Nephron progenitor cell (in vitro differentiated cells): ENCODE measurements around the gene DOP1B.
"Not testable (repeated sequence)": the region's sequence is repeated elsewhere in the genome, so short reads cannot be mapped to it uniquely, and the experiment has no call there.

Experiments
- DNase-seq: peaks from one replicate; pipeline ENCODE4 v3.0.0; 2021
- H3K27ac Mint-ChIP-seq: 2 replicates; pipeline ENCODE4 v1.8.0; 2021; ENCODE audit warnings: mild to moderate bottlenecking, moderate library complexity, mixed read lengths
- H3K27me3 Mint-ChIP-seq: 2 replicates; pipeline ENCODE4 v1.8.0; 2021; ENCODE audit warnings: mild to moderate bottlenecking, low read depth, mixed read lengths; ENCODE audit not compliant: poor library complexity
- H3K36me3 Mint-ChIP-seq: 2 replicates; pipeline ENCODE4 v1.8.0; 2021; ENCODE audit warnings: low read depth, mixed read lengths
- H3K4me1 Mint-ChIP-seq: 2 replicates; pipeline ENCODE4 v1.8.0; 2021; ENCODE audit warnings: mixed read lengths
- H3K4me3 Mint-ChIP-seq: 2 replicates; pipeline ENCODE4 v1.8.0; 2021; ENCODE audit warnings: mild to moderate bottlenecking, moderate library complexity, mixed read lengths
- H3K9me3 Mint-ChIP-seq: 2 replicates; pipeline ENCODE4 v1.8.0; 2021; ENCODE audit warnings: mild to moderate bottlenecking, moderate library complexity, mixed read lengths
- TF ChIP-seq, protein P1 (sequence below): fragments of 200-600 bp; sonication (generic); IDR thresholded peaks from 2 replicates; pipeline ENCODE4 v1.5.0; 2021; ENCODE audit warnings: antibody characterized with exemption

DOP1B gene

GRCh38 chr21:36134803-36135390 lies 21.7 kb upstream of the DOP1B start, which contains the start of gene CBR3:
Gene CBR3 (plus strand): TSS chr21:36135079. CDS start chr21:36135193, 114 bp downstream.
- TF ChIP-seq, protein P1, sequence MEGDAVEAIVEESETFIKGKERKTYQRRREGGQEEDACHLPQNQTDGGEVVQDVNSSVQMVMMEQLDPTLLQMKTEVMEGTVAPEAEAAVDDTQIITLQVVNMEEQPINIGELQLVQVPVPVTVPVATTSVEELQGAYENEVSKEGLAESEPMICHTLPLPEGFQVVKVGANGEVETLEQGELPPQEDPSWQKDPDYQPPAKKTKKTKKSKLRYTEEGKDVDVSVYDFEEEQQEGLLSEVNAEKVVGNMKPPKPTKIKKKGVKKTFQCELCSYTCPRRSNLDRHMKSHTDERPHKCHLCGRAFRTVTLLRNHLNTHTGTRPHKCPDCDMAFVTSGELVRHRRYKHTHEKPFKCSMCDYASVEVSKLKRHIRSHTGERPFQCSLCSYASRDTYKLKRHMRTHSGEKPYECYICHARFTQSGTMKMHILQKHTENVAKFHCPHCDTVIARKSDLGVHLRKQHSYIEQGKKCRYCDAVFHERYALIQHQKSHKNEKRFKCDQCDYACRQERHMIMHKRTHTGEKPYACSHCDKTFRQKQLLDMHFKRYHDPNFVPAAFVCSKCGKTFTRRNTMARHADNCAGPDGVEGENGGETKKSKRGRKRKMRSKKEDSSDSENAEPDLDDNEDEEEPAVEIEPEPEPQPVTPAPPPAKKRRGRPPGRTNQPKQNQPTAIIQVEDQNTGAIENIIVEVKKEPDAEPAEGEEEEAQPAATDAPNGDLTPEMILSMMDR, result no peak
- peaks cover 85% of the 10 kb centered on the region for H3K27me3 Mint-ChIP-seq
- peak within 1 kb of the TSS; percentile 80 for H3K4me3 Mint-ChIP-seq
- DNase-seq, result peak; percentile 40
- H3K27ac Mint-ChIP-seq, result no peak within 1 kb of the TSS
- H3K9me3 Mint-ChIP-seq, result no peaks in the 10 kb centered on the region
- H3K4me1 Mint-ChIP-seq, result peaks cover 22% of the 10 kb centered on the region
- no peaks in the 10 kb centered on the region for H3K36me3 Mint-ChIP-seq

GRCh38 chr21:36135391-36136102 lies 21.1 kb upstream of the DOP1B start:
- H3K4me1 Mint-ChIP-seq, result peaks cover 19% of the 10 kb centered on the region
- peak; percentile 52 for DNase-seq
- no peaks in the 10 kb centered on the region for H3K9me3 Mint-ChIP-seq
- H3K27ac Mint-ChIP-seq, result no peak overlapping the region
- H3K27me3 Mint-ChIP-seq, result peaks cover 90% of the 10 kb centered on the region
- H3K4me3 Mint-ChIP-seq, result peak overlapping the region; percentile 80
- no peaks in the 10 kb centered on the region for H3K36me3 Mint-ChIP-seq
- TF ChIP-seq, protein P1, result no peak

- H3K27ac Mint-ChIP-seq, H3K9me3 Mint-ChIP-seq, H3K36me3 Mint-ChIP-seq, H3K4me3 Mint-ChIP-seq, DNase-seq: not testable (repeated sequence)
- peaks cover 57% of the 10 kb centered on the region for H3K27me3 Mint-ChIP-seq
- peaks cover 13% of the 10 kb centered on the region for H3K4me1 Mint-ChIP-seq
These were observed 16.8 kb upstream of the DOP1B start for GRCh38 chr21:36139791-36140190.

- Mint-ChIP-seq H3K4me1 (peaks cover 7% of the 10 kb centered on the region), H3K27ac (no peak overlapping the region), H3K9me3 (no peaks in the 10 kb centered on the region), H3K36me3 (no peaks in the 10 kb centered on the region), H3K4me3 (no peak overlapping the region), H3K27me3 (peaks cover 41% of the 10 kb centered on the region)
- TF ChIP-seq, protein P1, result peak; percentile 84
- DNase-seq, result peak; percentile 75
These were observed 15.1 kb upstream of the DOP1B start for GRCh38 chr21:36141513-36141925.

DNA sequence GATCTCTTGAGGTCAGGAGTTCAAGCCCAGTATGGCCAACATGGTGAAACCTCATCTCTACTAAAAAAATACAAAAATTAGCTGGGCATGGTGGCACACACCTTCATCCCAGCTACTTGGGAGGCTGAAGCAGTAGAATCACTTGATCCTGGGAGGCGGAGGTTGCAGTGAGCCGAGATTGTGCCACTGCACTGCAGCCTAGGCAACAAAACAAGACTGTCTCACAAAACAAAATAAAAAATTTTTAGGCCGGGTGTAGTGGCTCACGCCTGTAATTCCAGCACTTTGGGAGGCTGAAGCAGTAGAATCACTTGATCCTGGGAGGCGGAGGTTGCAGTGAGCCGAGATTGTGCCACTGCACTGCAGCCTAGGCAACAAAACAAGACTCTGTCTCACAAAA lies 12.4 kb upstream of the DOP1B start:
- H3K27ac Mint-ChIP-seq, H3K4me1 Mint-ChIP-seq, H3K4me3 Mint-ChIP-seq, DNase-seq, H3K9me3 Mint-ChIP-seq, H3K36me3 Mint-ChIP-seq: not testable (repeated sequence)
- H3K27me3 Mint-ChIP-seq, result peaks cover 20% of the 10 kb centered on the region

DNA sequence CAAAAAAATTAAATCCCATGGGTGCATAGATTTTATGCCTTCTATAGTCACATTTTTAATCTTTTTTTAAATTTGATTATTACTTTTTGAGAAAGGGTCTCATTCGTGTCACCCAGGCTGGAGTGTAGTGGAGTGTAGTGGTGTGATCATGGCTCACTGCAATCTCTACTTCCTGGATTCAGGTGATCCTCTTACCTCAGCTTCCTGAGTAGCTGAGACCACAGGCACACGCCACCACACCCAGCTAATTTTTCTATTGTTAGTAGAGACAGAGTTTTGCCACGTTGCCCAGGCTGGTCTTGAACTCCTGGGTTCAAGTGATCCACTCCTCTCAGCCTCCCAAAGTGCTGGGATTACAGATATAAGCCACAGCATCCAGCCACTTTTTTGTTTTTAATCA lies 11.4 kb upstream of the DOP1B start:
- Mint-ChIP-seq H3K4me1 (peaks cover 15% of the 10 kb centered on the region), H3K9me3 (no peaks in the 10 kb centered on the region), H3K4me3 (no peak overlapping the region)

More for the DNA sequence above, 11.4 kb upstream of the DOP1B start:
- H3K27ac Mint-ChIP-seq, result no peak overlapping the region
- peaks cover 18% of the 10 kb centered on the region for H3K27me3 Mint-ChIP-seq
- no peaks in the 10 kb centered on the region for H3K36me3 Mint-ChIP-seq
- no peak for DNase-seq
- TF ChIP-seq, protein P1, result no peak
